Bronchial epithelial cell (primary cell): ENCODE data around the gene PLEKHO1. TPM values are rescaled to one million over a fixed set of nuclear protein-coding genes. Genes with fewer than 3 reads are reported as not detected.

Experiments used
- DNase-seq: peaks from one replicate; pipeline ENCODE4 v3.0.0-alpha.2; 2010; ENCODE audit warnings: low read depth
- FAIRE-seq: peaks from 2 replicates; lab custom pipeline; 2011; peaks lifted over from hg19 to GRCh38; lab: Jason Lieb, UNC
- H3K27me3 ChIP-seq: 2 replicates; pipeline ENCODE4 v1.5.1; 2011; ENCODE audit warnings: low read length; ENCODE audit not compliant: control insufficient read depth, insufficient read depth
- H3K36me3 ChIP-seq: 2 replicates; pipeline ENCODE4 v1.5.1; 2011; ENCODE audit warnings: low read length; ENCODE audit not compliant: control insufficient read depth, insufficient read depth
- H3K4me3 ChIP-seq: 2 replicates; pipeline ENCODE4 v1.5.1; 2011; ENCODE audit warnings: mild to moderate bottlenecking, low read depth, low read length, control low read depth
- total RNA-seq: library from RNA; depleted of rRNA; stranded (reverse); fragments of >200 nt; gene quantifications from 2 replicates; pipeline ENCODE4 v1.2.1, GENCODE V29; 2014
- TF ChIP-seq, protein P1 (sequence below): IDR thresholded peaks from 2 replicates; pipeline ENCODE4 v1.5.1; 2011; ENCODE audit warnings: mild to moderate bottlenecking, moderate library complexity, low read length, control low read depth, inconsistent platforms; ENCODE audit not compliant: insufficient read depth, severe bottlenecking

Gene PLEKHO1
- total RNA-seq, 1 donor from 2014 or later = 6.1 TPM

- Histone ChIP-seq H3K36me3 (no peaks in the 10 kb centered on the region), H3K27me3 (no peaks in the 10 kb centered on the region), H3K4me3 (no peak overlapping the region)
- no peak for FAIRE-seq
- TF ChIP-seq, protein P1, sequence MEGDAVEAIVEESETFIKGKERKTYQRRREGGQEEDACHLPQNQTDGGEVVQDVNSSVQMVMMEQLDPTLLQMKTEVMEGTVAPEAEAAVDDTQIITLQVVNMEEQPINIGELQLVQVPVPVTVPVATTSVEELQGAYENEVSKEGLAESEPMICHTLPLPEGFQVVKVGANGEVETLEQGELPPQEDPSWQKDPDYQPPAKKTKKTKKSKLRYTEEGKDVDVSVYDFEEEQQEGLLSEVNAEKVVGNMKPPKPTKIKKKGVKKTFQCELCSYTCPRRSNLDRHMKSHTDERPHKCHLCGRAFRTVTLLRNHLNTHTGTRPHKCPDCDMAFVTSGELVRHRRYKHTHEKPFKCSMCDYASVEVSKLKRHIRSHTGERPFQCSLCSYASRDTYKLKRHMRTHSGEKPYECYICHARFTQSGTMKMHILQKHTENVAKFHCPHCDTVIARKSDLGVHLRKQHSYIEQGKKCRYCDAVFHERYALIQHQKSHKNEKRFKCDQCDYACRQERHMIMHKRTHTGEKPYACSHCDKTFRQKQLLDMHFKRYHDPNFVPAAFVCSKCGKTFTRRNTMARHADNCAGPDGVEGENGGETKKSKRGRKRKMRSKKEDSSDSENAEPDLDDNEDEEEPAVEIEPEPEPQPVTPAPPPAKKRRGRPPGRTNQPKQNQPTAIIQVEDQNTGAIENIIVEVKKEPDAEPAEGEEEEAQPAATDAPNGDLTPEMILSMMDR = no peak
- DNase-seq = no peak
These were observed 1.8 kb downstream of the PLEKHO1 start for GRCh38 chr1:150151291-150152181.

GRCh38 chr1:150152182-150152536 lies 2.4 kb downstream of the PLEKHO1 start:
- no peak for FAIRE-seq
- no peak for DNase-seq
- H3K27me3 ChIP-seq = no peaks in the 10 kb centered on the region
- no peak overlapping the region for H3K4me3 ChIP-seq
- no peaks in the 10 kb centered on the region for H3K36me3 ChIP-seq
- TF ChIP-seq, protein P1 = no peak

DNA sequence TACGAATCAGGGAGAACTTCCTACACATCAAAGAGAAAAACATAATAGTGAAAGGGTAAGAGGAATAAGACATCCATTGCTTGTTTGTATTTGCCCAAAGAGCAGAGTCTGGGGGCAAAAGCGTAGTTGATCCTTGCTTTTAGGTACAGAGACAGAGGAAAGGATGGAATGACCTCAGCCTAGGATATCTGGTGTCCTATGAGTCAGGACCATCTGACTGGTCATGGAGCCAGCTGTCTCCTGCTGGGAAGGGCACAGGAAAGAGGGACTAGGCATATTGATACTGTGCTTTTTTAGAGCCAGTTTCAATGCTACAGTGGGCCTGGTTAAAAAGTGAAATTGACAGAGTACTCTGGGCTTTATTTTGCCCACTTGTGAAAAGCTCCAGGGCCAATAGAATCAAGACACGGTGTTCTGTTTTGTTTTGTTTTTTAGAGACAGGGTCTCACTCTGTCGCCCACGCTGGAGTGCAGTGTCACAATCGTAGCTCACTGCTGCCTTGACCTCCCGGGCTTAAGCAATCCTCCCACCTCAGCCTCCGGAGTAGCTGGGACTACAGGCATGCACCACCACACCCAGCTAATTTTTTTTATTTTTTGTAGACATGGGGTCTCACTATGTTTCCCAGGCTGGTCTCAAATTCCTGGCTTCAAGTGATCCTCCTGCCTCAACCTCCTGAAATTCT lies 3.2 kb downstream of the PLEKHO1 start:
- FAIRE-seq = no peak
- Histone ChIP-seq H3K4me3 (no peak overlapping the region), H3K27me3 (no peaks in the 10 kb centered on the region), H3K36me3 (no peaks in the 10 kb centered on the region)
- peak; percentile 53 for DNase-seq
- TF ChIP-seq, protein P1 = no peak

DNA sequence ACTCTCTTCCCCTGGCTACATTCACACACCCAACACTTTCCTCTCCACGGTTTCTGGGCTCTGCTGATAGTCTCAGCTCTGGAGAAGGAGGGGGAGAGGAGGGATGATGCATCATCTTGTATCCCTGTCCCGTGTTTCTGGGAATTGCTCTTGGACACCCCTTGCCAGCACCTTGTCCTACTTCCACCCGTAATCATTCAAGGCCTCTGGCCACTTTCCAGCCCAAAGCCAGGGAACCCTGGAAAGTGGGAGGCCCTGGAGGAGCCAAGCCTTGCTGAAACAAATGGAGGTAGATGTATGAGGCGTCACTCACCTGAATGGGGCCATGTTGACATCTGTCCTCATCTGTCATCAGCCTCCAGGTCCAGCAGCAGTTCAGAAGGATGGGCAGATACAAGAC lies 4.4 kb downstream of the PLEKHO1 start:
- FAIRE-seq (no peak), DNase-seq (no peak)
- no peaks in the 10 kb centered on the region for H3K27me3 ChIP-seq
- H3K36me3 ChIP-seq = no peaks in the 10 kb centered on the region
- no peak overlapping the region for H3K4me3 ChIP-seq
- TF ChIP-seq, protein P1 = no peak

GRCh38 chr1:150155413-150156071 lies 5.8 kb downstream of the PLEKHO1 start:
- no peaks in the 10 kb centered on the region for H3K36me3 ChIP-seq
- no peak for FAIRE-seq

More at GRCh38 chr1:150155413-150156071, 5.8 kb downstream of the PLEKHO1 start:
- H3K4me3 ChIP-seq = no peak overlapping the region
- no peaks in the 10 kb centered on the region for H3K27me3 ChIP-seq
- TF ChIP-seq, protein P1 = no peak
- no peak for DNase-seq
